ENCODE data around the gene TTC14.

The TTC14 gene

DNA sequence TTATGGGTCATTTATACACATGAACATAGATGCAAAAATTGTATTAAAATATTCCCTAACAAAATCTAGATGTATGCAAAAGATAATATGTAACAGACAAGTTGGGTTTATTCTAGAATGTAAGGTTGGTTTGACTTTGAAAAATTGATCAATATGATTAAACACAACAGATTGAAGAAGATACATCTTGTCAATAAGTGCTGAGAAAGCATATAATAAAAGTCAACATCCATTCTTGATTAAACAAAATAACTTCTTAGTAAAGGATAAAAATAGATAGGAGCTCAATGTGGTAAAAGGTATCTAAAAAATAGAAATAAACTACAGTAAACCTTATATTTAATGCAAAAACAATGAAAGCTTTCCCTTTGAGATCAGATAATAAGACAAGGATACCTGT lies 39.0 kb downstream of the TTC14 start:
- DNase-seq = no peak

DNA sequence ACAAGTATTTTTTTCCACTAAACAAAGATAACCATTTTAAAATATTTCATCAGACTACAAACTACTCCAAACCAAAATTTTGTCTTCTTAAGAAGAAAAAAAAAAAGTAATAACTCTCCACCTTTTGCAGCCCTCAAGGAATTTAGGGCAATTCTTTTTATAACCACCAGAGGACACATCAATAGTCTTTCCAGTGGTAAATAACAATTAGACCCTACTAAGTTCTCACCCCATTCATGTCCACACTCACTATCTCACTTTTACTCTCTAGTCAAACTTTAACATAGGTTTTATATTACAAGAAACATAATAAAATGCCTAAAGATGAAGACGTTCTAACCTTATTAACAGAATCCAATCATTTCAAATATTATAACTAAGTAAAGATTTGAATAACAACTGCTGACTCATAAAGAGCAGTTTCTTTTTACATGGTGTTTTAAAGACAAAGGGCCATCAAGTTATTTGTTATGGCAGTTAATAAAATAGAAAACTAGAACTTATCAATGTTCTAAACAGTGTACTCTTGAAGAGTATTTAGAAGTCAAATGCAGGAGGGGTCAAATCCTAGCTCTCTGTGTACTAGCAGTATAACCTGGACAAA lies 44.3 kb downstream of the TTC14 start:
- peak; percentile 23 for DNase-seq

DNA sequence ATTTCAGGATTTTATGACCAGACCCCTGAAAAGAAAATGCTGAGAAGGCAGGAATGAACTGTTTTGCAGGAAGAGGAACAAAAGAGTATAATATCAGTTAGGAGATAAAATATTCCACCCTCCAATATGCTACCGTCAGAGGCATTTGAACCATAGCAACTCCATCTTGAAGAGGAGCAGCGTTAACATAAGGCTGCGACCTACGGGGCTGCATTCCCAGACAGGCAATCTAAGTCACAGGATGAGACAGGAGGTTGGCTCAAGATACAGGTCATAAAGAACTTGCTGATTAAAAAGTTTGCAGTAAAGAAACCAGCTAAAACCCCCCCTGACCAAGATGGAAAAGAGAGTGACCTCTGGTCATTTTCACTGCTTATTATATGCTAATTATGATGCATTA lies 54.4 kb downstream of the TTC14 start:
- DNase-seq = no peak

DNA sequence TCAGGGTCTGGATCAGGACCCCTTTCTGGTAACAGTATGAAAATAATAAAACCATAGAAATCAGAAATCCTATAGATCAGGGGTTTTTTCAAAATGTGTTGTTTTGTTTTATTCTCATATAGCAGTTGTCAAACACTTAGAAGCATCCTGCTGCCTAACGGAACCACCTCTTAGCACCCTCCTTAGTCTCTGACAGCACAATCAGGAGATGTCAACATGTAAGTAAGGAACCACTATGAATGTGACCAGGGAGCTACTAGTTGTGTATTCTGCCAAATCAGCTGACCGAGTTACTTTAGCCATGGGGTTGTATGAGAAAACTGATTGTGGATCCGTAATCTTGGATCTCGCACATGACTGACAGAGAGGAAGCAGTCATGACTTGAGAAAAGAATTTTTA lies 55.1 kb downstream of the TTC14 start:
- DNase-seq = no peak
